HepG2 (cell line): ENCODE data around the gene GRID1.

Source experiments
- CTCF ChIP-seq: sonication (generic); formaldehyde crosslinking; IDR thresholded peaks from 2 replicates; pipeline ENCODE4 v1.5.0; 2020; ENCODE audit warnings: mild to moderate bottlenecking, missing genetic modification reagents, moderate library complexity
- DNMT3B ChIP-seq: conservative IDR thresholded peaks from 2 replicates; pipeline ENCODE4 v1.6.1; 2016; ENCODE audit warnings: missing biosample characterization, control low read depth
- MEIS1 ChIP-seq: sonication (generic); formaldehyde crosslinking; IDR thresholded peaks from 2 replicates; pipeline ENCODE4 v1.9.0; 2021; ENCODE audit warnings: mild to moderate bottlenecking, missing genetic modification reagents, moderate library complexity, borderline replicate concordance
- NFIC ChIP-seq: IDR thresholded peaks from 2 replicates; pipeline ENCODE4 v1.6.1; 2012; ENCODE audit warnings: mild to moderate bottlenecking, low read length, inconsistent platforms
- PBX3 ChIP-seq: sonication (generic); formaldehyde crosslinking; IDR thresholded peaks from 2 replicates; pipeline ENCODE4 v1.8.1; 2023; ENCODE audit warnings: missing genetic modification reagents, inconsistent platforms, borderline replicate concordance
- RAD21 ChIP-seq: fragments of 450-650 bp; formaldehyde crosslinking; IDR thresholded peaks from 2 replicates; pipeline ENCODE4 v1.5.0; 2020; ENCODE audit warnings: mild to moderate bottlenecking
- ZBTB25 ChIP-seq: IDR thresholded peaks from 2 replicates; pipeline ENCODE4 v1.6.1; 2018; ENCODE audit warnings: missing genetic modification reagents
- ZNF343 ChIP-seq: sonication (generic); formaldehyde crosslinking; IDR thresholded peaks from 2 replicates; pipeline ENCODE4 v1.4.0; 2020; ENCODE audit warnings: mild to moderate bottlenecking, missing genetic modification reagents
- ZNF570 ChIP-seq: sonication (generic); formaldehyde crosslinking; IDR thresholded peaks from 2 replicates; pipeline ENCODE4 v1.4.0; 2020; ENCODE audit warnings: mild to moderate bottlenecking, missing genetic modification reagents, borderline replicate concordance

- TF ChIP-seq ZNF570 (CRISPR knock-in tag) (no peak), DNMT3B (CRISPR knock-in tag) (no peak), CTCF (CRISPR knock-in tag) (no peak), MEIS1 (CRISPR knock-in tag) (no peak), RAD21 (CRISPR knock-in tag) (no peak), ZBTB25 (CRISPR knock-in tag) (no peak), PBX3 (CRISPR knock-in tag) (no peak), ZNF343 (CRISPR knock-in tag) (no peak), NFIC (no peak)
Measured at GRCh38 chr10:85926986-85927385, 439.6 kb downstream of the GRID1 start.
